D721Med (cell line): ENCODE data around the gene LRMDA.

ENCODE experiments used
- DNase-seq: peaks from one replicate; pipeline ENCODE4 v3.0.0; 2011; ENCODE audit warnings: low spot score; ENCODE audit not compliant: insufficient read length
- FAIRE-seq: peaks from 2 replicates; lab custom pipeline; 2011; peaks lifted over from hg19 to GRCh38; lab: Jason Lieb, UNC
- TF ChIP-seq, protein P1 (sequence below): IDR thresholded peaks from 2 replicates; pipeline ENCODE4 v1.5.1; 2012; ENCODE audit warnings: mild to moderate bottlenecking, control low read depth; ENCODE audit not compliant: insufficient read depth; ENCODE audit errors: missing control alignments

Gene LRMDA

DNA sequence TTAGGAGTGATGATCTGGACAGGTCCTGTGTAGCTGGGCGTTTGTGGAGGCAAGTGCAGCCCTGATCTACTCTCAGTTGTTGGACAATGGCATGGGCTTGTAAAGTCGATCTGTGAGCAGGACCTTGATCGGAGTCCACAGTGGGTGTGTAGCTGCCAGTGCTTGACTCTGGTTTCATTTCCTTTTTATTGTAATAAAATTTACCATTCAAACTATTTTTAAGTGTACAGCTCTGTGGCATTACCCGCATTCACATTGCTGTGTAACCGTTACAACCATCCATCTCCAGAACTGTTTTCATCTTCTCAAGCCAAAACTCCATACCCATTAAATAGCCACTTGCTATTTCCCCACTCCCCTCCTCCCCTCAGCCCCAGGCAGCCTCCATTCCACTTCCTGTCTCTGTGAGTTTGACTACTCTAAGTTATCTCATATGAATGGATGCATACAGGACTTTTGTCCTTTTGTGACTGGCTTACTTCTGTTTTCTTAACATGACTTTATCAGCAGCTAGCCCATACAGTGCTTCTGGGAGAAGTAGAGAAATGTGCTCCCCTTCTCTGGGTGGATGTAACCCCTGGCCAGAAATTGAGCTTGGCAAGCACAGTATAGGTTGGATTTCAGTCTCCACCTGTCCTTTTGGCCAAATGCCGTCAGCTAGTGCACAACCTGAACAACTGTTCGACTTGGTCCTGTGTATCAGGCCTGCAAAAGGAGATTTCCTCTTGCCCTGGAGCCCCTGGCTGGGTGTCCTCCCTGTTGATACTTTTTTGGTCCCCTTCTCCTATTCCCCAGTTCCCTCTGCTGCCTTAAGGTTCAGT is 180.0 kb downstream of the LRMDA start:
- DNase-seq (no peak), FAIRE-seq (no peak)
- TF ChIP-seq, protein P1, sequence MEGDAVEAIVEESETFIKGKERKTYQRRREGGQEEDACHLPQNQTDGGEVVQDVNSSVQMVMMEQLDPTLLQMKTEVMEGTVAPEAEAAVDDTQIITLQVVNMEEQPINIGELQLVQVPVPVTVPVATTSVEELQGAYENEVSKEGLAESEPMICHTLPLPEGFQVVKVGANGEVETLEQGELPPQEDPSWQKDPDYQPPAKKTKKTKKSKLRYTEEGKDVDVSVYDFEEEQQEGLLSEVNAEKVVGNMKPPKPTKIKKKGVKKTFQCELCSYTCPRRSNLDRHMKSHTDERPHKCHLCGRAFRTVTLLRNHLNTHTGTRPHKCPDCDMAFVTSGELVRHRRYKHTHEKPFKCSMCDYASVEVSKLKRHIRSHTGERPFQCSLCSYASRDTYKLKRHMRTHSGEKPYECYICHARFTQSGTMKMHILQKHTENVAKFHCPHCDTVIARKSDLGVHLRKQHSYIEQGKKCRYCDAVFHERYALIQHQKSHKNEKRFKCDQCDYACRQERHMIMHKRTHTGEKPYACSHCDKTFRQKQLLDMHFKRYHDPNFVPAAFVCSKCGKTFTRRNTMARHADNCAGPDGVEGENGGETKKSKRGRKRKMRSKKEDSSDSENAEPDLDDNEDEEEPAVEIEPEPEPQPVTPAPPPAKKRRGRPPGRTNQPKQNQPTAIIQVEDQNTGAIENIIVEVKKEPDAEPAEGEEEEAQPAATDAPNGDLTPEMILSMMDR, result no peak

DNA sequence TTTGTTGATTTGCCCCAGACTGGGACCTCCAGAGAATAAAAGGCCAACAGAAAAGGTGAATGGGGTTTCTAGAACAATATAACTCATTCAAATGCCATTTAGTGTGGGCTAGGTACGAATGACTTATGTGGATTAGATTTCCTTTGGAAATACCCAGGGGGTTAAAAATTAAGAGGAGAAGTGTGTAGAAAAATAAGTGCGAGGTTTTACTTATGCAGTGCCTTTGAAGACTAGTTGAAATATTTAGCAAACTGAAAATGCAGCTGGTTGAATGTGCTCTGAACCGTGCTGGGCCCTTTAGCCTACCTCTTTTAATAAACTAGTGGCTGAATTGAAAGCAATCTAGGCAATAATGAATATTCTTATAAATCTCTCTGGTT is 180.6 kb downstream of the LRMDA start:
- DNase-seq (no peak), FAIRE-seq (no peak)
- TF ChIP-seq, protein P1, result no peak

DNA sequence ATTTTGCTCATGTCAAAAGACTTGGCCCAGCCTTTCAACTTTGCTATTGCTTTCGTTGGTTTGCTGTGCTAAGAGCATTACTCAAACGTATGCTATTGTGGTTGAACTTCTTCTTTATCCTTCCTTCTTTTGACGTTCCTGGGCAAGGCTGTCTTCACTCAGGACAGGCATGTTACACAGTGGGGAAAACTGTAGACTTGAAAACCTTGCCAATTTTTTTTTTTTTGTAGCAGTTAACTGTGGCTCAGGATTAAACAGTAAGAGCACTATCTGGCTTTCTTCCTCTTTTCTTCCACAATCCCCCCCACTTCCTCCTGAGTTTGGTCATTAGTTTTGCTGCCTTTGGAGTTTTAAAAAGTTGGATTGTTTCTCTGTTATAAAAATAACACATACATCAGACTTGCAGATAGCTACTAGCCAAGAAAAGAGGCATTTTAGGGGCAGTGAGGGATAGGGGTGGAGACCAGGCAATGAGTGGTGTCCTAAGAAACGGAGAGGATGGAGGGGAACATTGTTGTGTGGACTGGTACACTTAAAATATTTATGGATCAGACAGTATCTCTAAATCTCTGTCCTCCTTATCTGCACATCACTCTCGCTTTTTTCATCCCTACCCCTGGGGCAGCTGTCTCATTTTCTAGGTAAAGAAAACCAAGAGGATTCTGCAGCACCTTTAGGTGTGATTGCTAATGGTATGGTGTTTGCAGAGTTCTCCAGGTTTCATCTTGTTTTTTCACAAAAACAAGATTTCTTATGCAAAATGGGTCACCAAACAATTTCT is 181.7 kb downstream of the LRMDA start:
- FAIRE-seq, result no peak
- TF ChIP-seq, protein P1, result no peak
- no peak for DNase-seq

DNA sequence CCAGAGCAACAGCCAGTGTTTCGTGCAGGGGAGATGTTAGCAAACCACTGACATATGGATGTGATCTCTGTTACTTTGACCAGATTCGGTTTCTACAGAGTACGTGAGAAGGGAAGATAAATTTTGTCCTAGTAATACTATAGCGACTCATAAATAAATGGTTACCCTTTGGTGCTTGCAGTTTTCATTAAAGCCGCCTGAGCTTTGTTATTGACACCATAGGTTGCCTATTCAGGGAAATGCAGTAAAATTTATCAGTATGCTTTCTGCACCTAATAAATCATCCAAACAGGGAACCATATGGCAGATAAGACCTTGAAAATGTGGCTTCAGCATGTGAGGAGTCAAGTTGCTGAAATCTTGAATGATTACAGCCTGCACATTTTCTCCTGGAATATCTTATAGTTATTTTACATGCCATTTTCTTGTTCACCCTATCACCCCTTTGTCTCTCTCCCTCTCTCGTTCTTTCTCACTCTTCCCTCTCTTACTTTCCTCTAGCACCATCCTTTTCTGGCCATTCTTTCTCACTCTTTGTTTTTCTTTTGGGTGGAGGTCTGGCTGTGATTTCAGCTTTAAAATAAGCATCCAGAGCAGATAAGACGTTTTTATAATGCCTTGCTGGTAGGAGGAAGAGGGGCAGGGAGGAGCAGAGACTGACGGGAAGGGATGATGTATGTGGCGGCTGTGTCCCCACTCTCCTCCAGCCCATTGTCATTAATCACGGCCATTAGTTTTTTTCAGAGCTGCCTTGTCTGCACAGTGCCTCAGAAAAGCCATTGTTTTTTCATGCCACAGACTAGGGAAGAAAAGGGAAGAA is 182.5 kb downstream of the LRMDA start:
- FAIRE-seq, result no peak
- TF ChIP-seq, protein P1, result no peak
- no peak for DNase-seq

DNA sequence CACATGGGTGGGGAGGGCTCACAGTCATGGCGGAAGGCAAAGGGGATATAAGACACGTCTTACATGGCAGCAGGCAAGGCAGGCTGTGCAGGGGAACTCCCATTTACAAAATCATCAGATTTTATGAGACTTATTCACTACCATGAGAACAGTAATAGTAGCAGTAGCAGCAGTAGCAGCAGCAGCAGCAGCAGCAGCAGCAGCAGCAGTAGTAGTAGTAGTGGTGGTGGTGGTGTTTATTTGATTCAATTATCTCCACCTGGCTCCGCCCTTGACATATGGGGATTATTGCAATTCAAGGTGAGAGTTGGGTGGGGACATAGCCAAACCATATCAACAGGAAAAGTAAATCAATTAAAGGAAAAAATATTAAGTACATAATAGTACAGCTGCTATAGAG is 184.7 kb downstream of the LRMDA start:
- FAIRE-seq, result no peak
- TF ChIP-seq, protein P1, result no peak
- DNase-seq, result no peak

DNA sequence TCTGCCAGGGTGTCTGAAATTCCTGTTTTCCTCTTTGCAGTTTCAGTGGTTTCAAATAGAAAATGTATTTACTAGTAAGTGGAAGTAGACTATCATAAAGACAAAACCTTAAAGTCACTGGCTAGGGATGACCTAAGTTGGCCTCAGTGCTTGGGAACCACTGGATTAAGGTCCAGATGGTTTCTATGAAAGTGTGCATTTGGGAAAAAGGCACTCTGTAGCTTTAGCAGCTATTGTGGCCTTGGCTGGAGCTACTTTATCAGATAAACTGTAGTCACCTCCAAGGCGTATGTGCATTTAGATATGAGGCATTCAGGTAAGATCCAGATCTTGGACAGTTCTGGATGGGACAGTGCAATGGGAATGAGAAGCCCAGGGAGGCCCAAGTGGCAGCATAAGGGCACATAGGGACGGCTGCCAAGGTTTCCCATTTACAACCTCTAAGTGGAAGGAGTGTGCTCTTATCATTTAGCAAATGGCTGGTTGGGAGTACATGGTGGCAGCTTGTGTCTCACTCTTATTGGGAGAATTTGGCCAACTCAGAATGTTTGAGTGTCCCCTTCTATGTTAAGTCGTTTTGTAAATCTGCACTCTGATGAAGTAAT is 185.6 kb downstream of the LRMDA start:
- DNase-seq, result no peak
- no peak for FAIRE-seq
- TF ChIP-seq, protein P1, result no peak
